Measurements from ENCODE around the gene UPF1.

DNA sequence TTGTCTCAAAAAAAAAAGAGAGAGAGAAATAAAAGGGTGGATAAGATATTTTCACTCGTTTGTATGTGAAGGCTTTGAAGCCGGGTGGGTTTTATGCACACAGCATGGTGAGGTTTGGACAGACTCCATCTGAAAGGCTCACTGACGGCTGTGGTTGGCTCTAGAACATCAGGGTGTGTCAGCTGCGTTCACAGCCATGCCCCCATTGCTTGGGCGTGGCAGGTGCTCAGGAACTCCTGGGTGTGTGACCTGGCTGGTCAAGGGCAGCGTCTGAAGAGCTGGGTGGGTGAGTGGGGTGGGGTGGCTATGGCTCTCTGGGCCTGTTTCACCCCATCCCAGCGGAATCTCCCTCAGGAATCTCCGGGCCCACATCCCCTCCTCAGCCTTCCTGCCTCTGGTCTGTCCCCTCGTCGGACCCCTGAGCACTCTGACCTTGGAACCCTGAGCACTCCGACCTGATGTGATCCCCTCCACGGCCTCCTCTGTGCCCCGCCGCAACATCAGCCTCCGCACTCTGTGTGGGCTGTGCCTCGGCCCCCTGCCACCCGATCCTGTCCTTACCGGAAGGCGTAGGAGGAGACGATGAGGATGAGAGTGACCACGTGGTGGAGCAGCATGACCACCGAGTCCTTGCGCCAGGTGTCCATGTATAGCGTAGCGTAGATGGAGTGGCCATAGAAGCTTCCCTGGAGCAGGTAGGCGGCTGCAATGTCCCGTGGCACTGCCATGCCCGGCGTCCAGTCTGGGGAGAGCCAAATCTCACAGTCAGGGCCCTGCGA lies 52.0 kb downstream of the UPF1 start:
- TF ChIP-seq ZNF384 (IDR thresholded peaks at IDR 0.05) (no peak), FOXK2 (IDR thresholded peaks at IDR 0.05) (no peak), FOXM1 (IDR thresholded peaks at IDR 0.05; ENCODE audit: borderline replicate concordance) (no peak), ARNT (IDR thresholded peaks at IDR 0.05) (no peak), FOXA1 (IDR thresholded peaks at IDR 0.05) (no peak), BHLHE40 (IDR thresholded peaks at IDR 0.05; ENCODE audit: borderline replicate concordance) (no peak), SP1 (IDR thresholded peaks at IDR 0.05) (no peak), NFRKB (IDR thresholded peaks at IDR 0.05) (no peak), LEF1 (IDR thresholded peaks at IDR 0.05; ENCODE audit: borderline replicate concordance) (no peak), L3MBTL2 (conservative IDR thresholded peaks at IDR 0.05) (no peak)
- TF ChIP-seq, protein P1, sequence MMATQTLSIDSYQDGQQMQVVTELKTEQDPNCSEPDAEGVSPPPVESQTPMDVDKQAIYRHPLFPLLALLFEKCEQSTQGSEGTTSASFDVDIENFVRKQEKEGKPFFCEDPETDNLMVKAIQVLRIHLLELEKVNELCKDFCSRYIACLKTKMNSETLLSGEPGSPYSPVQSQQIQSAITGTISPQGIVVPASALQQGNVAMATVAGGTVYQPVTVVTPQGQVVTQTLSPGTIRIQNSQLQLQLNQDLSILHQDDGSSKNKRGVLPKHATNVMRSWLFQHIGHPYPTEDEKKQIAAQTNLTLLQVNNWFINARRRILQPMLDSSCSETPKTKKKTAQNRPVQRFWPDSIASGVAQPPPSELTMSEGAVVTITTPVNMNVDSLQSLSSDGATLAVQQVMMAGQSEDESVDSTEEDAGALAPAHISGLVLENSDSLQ (IDR thresholded peaks at IDR 0.05): no peak
